T-helper 1 cell (primary cell): Measurements from ENCODE around the gene PSMD1.

Experiments used
- DNase-seq, 5 donors: peaks; one replicate each; pipeline ENCODE4 v3.0.0-alpha.2; 2012 to 2020

The PSMD1 gene

DNA sequence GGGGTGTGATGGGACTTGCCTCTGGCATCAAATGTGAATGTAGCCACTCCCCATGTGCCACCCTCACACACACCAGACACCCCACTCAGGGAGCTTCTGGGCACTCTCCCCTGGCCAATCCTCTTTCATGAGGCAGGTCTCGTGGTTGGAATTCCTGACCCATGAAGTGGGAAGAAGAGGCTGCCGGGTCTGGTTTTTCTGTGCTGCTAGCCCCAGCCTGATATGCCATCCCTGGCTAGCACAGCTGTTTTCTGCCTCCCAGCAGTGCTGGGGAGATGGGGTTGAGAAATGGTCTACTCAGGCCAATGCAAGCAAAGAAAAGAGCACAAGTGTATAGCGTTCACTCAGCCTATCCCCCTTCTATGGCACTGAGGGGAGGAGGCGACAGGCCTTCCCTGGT is 20.5 kb upstream of the PSMD1 start:
- DNase-seq: no peak

DNA sequence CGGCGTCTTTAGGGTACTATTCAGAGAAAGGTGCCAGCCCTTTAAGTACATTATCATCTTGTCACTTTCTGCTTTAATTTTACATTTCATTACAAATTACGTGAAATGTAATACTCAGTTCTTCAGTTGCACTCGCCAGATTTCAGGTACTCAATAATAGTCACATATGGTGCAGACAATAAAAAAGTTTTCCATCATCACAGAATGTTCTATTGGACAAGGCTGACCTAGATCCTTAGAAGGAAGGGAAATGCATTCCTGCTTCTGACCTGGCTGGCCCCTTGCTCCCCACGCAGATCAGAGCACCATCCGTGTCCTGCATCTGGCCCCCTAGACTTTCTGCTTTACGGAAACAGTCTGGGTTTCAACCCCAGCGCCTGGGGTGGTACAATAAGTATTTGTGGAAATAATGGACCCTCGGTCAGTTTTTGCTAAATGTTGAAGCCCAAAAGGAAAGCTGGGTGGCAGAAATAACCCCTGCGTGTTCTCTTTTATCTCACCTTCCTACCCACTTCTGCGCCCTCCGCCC is 20.0 kb upstream of the PSMD1 start:
- no peak for DNase-seq

DNA sequence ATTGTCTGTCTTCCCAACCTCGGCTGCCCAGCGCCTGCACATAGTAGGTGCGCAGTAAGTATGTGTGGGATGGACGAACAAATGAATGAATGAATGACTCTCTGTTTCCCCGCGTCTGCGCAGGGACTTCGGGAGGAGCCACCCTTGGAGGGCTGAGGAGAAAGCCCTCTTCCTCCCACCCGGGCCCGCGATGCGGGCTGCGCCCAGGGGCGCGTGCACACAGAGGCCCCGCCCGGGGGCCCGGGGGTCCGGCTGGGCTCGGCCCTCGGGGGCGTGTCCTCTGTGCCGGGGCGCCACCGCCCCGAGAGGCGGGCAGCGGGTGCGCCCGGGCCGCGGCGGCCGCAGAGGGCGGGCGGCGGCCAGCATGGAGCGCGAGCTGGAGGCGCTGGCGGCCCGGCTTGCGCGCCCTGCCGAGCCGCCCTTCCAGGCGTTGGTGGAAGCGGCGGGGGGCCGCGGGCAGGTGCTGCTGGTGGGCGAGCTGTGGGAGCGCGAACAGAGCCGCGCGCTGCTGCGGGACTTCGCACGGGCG is 19.4 kb upstream of the PSMD1 start, which contains the start of gene C2orf72:
C2orf72 (plus strand) TSS at position 322 of the 529 bp plus-strand sequence; CDS start at position 365, 43 bp downstream.
- no peak for DNase-seq

DNA sequence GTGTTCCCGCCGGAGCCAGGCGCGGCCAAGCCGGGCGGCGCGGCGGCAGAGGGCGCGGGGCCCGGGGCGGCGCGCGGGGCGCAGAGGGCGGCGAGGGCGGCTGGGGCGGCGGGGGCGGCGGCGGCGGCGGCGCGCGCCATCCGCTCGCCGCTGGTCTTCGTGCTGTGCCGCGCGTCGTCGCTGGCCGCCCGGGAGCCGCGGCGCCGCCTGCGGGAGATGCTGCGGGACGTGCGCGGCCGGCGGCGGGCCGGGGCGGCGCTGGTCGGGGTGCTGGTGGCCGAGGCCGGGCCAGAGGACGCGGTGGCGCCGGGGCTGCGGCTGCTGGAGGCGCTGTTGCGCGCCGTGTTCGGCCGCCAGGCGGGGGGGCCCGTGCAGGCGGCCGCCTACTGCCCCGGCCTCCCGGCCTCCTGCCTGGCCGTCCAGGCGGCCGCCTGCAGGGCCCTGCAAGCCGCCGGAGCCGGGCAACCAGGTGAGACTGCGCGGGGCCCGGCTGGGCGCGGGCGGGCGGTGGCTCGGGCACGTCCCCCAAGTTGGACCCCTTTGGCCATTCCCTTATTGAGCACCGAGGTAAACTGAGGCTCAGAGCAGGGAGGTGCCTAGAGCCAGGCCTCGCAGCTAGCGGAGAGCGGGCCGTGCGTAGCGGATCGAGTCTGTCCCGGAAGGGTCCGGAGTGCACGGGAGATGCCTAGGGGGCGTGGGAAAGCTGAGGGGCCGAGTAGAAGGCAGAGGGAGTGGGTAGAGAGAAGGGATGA is 18.8 kb upstream of the PSMD1 start:
- no peak for DNase-seq

DNA sequence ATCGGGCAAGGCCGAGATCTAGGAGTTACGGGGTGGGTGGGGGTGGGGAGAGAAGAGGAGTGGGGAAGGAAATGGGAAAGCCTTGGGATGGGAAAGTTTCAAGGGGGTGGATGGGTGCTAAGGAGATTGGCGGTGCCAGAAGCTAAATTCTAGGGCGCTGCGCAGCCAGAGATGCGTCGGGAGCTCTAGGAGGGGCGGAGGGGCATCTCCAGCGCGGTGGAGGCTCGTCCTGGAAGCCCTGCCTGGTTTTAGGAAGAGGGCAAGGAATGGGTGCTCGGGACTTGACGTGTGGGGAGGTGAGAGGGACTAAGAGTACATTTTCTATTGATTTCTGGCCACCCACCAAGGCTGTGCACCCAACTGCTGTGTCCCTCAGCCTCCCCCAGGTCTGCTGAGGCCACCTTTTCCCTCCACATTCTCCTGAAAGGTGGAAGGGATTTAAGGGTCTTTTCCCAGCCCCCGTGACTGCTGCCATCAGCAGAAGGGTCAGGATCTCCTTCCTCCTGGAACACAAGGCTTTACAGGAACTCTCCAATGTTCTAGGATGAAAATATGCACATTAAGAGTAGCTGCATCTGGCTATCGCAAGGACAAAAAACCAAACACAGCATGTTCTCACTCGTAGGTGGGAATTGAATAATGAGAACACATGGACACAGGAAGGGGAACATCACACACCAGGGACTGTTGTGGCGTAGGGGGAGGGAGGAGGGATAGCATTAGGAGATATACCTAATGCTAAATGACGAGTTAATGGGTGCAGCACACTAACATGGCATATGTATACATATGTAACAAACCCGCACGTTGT is 18.0 kb upstream of the PSMD1 start:
- DNase-seq: no peak

DNA sequence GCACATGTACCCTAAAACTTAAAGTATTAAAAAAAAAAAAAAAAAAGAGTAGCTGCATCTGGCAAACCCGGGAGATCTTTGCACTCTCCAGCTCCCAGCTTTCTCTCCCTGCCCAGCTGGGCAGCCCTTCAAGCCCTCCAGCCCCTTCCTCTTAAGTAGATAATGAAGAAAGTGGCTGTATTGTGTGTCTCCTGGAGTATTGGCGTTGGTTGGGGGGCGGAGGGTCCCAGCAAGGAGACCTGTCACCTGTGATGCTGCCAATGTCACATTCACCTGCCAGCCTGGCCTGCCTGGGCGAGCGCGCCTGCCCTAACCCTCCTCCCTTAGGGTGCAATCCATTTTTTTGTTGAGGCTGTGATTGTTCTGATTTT is 17.4 kb upstream of the PSMD1 start:
- no peak for DNase-seq

DNA sequence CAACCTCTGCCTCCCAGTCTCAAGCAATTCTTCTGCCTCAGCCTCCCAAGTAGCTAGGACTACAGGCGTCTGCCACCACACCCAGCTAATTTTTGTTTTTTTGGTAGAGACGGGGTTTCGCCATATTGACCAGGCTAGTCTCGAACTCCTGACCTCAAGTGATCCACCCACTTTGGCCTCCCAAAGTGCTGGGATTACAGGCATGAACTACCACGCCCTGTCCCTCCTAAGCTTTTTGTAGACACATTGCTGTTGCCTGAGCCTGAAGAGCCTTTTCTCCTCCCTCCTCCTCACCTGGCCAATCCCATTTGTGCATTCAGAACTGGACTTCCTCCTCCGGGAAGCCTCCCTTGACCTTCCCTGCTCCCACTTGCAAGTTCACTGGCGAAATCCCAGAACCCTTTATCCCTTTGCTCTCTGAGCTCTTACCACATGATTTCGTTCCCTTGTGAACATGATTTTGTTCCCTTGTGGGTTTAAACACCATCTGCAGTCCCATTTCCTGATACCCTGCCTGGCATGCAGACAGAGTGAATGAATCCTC is 16.8 kb upstream of the PSMD1 start:
- DNase-seq: no peak

DNA sequence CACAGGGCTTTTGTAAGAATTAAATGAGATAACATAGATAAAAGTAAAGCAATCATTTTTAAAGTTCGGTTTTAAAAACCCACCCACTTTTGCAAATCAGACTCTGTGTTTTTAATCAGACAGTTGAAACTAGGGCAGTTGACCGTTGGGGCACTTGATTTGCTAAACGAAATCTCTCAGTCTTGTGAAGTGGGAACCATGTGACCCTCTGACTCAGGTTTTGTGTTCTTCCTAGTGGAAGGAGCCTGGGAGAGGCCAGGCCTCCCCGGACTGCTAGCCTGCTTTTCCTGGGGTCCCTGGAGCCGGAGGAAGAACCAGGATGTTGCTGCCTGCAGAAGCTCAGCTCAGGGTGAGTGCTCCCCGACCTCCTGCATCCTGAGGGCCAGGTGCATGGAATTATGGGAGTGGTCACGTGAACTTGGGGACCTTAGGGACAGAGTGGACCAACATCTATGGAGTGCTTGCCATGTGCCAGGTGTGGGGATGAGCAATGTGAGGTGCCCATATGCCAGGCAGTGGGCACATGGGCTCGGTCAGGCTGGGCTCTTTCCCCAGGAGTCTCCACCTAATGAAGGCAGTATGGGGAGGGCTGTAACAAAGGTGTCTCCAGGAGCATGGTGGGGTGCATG is 15.5 kb upstream of the PSMD1 start:
- DNase-seq: no peak

DNA sequence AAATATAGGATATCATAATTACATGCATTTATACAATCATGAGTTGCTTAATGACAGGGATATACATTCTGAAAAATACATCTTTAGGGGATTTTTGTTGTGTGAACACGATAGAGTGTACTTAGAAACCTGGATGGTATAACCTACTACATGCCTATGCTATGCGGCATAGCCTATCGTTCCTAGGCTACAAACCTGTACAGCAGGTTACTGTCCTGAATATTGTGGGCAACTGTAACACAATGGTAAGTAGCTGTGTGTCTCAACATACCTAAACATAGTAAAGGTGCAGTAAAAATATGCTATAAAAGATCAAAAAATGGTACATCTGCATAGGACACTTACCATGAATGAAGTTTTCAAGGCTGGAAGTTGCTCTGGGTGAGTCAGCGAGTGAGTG is 12.9 kb upstream of the PSMD1 start:
- DNase-seq: no peak

DNA sequence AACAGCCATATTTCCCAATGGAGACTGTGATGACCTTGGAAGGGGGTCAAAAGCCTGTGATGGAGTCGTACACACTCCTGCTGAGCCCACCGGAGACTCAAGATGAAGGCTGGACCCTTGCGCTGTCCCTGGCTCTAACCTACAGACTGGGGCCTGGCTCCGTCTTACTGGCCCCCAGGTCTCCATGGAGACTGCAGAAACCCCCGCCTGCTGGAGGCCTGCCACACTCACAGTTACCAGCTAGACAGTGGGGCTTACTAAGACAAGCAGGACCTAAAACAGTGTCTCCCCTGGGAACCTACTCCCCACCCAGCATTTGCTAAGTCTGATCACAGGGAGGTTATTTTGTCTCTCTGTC is 9.8 kb upstream of the PSMD1 start:
- DNase-seq: no peak

DNA sequence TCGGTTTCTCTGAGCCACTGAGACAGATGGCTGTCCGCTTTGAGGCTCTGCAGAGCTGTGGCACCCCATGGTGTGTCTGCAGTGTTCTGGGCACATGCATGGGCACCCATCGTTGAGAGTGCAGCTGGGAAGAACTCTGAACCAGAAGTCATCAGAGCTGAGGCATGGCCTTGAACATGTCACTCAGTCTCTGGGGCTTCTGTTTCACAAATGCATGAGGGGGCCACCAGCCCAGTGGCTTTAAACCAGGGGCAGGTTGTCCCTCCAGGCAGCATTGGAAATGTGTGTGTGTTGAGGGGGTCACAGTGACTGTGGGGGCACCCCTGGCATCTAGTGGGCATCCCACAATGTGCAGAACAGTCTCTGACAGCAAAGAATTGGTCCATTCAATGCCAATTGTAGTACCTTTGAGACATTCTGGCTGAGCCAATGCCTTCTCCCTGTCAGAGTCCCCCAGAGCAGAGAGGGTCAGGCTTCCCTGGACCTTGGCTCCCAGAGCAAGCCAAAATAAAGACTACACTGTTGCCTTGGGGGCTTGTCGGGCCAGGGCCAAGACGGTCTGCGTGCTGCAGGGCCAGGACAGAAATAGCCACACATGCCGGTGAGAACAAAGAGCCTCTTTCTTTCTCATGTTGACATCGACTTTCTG is 9.3 kb upstream of the PSMD1 start:
- DNase-seq: no peak

DNA sequence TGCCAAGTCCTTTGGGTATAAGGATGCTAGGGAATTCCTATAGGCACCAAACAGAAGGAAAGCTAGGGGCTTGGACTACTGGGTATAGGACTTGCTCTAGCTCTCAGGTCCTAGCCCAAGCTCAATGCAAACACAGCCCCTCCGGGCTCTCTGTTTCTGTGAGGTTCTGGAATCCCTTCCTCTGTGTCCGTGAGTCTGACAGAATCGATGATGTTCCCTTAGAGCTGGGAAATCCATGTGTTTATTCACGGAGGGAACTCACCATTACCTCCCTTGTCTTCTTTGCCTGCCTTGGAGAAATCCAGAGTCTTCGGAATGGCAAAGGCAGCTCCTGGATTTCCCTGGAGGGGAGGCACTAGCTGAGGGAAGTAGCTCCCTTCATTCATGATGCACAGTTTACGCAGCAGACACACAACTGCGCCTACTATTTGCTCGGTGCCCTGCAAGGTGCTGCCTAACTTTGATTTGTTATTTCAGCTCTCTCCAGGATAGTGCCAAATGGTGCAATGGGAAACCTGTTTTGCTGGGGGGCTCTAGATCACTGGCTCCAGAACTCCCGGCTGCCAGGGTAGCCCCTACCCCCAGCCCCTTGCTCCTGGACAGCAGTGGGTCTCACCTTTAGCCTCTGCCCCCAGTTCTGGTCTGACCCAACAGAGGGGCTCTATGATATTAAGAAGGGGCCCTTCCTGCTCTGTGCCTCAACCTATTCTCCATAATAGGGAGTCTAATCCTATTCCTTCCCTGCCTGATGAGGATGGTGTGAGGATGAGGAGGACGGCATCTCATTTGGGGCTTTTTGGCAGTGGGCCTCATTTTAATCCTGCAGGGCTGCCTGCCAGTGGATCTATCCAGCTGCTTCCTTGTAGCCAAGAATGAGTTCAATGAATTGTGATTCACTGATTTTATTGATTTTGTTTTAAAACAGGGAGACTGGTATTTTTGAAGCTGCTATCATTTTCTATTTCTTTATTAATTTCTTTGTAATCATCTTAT is 8.4 kb upstream of the PSMD1 start:
- DNase-seq: no peak

DNA sequence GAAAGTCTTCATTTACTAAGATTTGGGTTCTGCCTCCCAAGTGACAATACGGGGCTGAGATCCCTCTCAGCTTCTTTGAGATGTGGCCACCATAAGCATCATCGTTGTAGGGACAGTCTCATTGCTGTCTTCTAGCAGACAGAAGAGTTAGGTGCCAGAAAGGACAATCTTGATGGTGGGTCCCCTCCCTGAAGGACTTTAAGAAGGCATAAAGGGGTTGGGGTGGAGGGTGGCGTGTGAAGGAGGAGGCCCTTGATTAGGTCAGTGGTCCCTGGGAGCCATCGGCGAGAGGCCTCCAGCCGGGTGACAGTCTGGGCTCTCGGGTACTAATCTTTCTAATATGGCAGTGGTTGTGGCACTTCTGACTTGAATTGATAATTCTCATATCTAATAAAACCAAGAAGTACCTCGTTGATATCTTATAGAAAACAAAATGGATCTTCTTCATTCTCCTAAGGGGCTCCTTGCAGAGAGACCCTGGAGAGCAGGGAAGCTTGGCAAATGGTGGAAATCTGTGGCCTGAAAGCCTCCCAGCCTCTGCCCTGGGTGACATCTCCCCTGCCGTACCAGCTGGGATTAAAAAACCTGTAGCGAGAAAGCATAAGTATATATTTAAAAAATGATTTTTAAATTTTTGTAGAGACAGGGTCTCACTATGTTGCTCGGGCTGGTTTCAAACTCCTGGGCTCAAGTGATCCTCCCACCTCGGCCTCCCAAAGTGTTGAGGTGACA is 7.2 kb upstream of the PSMD1 start:
- no peak for DNase-seq

DNA sequence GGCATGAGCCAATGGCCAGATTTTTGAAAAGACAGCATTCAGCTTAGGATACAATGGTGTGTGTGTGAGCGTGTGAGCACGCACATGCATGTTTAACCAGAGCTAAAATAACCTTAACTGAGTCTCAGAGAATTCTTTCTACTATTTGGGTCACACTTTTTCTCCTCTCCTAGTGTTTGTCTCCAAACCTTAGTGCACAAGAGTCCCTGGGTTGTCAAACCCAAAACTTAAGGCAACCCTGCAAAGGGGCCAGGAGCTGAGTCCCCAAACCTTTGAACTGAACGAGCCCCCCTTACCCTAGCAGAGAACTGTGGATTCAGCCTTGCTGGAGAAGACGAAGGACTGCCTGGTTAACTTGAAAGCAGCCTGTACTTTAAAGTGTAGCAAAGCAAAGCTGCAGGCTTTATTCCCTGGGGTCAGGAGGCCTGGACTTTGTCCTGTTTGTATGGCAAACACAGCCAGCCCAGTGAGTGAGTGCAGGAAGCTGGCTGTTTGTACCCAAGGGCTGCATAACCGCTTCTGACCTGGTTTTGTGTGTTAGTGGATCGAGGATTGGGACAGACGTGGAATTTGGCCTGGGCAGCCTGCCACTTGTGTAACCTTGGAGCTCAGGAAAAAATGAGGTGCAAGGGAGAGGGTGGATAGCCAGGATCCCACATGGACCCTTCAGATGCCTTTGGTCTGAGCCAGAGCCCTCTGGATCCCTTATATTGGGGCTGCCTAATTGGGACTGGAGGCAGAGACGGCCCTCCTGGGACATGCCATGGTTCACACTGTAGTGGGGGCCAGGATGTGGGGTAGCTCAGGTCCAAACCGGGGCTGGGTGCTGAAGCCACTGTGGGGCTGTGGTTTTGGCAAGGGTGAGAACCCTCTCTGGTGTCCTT is 6.4 kb upstream of the PSMD1 start:
- no peak for DNase-seq

DNA sequence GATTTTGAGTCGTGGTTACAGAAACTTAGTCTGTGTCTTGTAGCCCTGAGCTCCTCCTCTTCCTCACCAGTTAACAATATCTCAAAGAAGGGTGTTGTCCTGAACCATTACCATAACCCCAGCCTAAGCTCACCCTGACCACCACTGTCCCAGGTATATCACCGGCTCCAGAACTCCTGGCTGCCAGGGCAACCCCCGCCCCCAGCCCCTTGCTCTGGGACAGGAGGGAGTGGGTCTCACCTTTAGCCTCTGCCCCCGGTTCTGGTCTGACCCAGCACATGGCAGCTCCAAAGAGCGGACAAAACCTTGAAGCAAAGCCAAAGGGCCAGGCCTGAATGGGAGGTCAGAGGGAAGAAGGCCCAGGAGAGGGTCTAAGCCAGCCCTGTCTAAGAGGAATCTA is 5.6 kb upstream of the PSMD1 start:
- DNase-seq: no peak

DNA sequence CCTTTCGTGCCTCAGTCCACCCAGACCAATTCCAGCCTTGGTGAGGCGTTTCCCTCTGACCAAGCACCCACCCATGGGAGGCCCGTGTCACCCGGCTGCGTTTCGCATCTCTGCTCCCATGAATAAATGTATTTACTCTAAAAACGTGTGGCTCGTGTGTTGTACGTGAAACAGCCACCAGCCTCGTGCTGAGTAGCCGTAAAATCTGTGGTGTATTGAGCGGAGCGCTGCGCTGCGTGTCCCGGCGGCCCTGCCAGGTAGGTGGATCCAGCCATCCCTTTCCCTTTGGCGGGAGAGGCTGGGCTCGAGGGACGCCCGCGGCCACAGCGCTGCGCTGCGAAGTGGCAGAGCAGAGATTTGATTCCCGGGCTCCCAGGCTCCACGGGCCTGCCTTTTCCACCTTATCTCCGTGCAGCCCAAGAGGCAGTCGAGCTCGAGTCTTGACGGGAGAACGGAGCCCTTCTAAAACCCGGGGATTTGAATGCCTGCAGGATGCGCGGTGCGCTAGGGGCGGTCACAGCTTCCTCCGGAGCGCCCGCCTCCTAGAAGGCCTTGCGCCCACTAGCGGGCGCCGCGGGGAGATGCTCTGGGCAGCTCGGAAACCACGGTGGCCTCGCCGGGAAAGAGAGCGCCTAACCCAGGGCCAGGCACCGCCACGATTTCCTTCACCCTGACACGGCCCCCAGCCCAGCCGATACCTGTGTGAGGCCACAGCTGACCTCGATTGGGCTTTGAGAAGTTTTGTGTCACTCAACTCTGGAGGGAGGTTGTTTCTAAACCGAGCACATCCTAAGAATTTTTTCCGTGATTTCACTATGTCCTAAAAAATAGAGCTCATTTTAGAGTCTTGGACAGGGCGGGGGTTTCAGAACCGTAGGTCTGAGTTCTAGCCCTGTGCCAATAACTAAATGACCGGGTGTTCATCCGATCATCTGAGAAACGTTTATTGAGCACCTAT is 3.9 kb upstream of the PSMD1 start:
- peak; percentile 61 to 88 (median 73) for DNase-seq

DNA sequence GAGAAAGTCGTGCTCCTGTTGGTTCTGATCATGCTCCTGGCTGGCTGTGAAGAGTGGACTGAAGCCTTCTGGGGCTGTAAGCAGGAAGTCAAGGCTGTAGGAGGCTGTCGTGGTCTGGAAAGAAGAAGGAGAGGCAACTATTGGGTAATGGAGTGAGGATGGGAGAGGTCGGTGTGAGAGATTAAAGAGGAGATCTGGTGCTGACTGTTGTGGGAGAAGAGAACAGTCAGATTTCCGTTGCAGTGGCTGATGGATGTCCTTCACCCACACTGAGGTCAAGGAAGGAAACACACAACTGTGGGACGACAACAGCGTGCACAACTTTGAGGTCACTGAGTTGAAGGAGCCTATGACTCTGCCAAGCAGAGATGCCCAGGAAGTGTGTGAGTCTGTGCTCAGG is 2.8 kb upstream of the PSMD1 start:
- no peak for DNase-seq

DNA sequence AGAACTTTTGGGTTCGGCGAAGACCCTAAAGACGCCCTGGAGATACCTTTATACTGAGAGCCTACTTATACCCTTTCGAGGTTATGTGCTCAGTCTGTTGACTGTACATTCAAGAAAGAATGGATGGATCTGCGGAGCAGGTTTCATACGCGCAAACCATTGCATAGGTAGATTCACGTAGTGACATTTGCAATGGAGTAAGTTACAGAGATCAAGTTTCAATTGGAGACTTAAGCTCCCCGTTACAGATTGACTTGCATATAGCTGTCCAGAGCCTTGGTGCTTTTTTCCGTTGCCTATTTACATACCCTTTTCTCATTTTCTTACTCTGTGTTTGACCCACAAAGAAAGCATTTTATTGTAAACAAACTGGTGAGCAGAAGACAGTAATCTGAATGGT is 923 bp downstream of the PSMD1 start:
- no peak for DNase-seq
